Medulla oblongata (tissue), 1 donor: ENCODE results near the gene NMUR1.
"Not testable (repeated sequence)": the region's sequence is repeated elsewhere in the genome, so short reads cannot be mapped to it uniquely, and the experiment has no call there.

Experiments
- DNase-seq: peaks from one replicate; pipeline ENCODE4 v3.0.0-alpha.2; 2015; ENCODE audit errors: extremely low spot score

Gene NMUR1, protein sequence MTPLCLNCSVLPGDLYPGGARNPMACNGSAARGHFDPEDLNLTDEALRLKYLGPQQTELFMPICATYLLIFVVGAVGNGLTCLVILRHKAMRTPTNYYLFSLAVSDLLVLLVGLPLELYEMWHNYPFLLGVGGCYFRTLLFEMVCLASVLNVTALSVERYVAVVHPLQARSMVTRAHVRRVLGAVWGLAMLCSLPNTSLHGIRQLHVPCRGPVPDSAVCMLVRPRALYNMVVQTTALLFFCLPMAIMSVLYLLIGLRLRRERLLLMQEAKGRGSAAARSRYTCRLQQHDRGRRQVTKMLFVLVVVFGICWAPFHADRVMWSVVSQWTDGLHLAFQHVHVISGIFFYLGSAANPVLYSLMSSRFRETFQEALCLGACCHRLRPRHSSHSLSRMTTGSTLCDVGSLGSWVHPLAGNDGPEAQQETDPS

DNA sequence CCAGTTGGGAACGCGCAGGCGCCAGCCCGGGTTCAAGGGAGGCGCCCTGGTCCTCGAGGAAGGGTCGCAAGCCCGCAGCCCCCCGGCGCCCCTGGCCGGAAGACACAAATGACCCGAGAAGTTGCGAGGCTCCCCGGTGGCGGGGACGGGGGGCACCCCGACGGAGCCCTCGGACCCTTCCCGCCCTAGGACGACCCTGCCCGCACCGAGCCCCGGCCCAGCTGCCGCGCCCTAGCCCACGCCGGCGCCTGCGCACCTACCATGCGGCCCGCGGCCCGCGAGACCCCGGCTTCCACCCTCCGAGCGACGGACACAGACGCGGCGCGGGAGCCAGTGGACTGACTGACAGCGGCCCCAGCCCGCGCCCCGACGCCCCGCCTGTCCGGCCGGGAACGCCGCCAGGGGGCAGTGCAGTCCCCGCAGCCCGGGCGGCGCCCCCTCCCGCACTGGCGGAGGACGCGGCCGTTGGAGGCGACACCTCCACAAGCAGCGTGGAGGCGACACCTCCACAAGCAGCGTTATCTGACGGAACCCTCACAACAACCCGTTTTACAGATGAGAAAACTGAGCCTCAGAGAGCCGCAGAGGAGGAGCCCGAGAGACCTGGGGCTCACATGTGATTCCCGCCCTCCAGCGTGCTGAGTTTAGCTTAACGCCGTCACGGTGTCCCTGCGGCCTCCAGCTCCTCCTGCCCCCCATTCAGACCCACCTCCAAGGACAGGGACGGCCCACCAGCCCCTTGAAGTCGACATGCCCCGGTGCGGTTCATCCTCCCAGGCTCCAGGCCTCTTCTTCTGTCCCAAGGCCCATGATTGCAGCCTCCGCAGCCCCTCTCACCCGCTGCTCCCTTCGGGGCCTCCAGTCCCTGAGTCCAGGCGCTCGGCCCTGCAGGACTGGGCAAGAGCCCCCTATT is at the start of gene NMUR1:
NMUR1 (minus strand) TSS at position 347 of the 913 bp plus-strand sequence; CDS start at position 263, 84 bp downstream.
- no peak for DNase-seq

DNA sequence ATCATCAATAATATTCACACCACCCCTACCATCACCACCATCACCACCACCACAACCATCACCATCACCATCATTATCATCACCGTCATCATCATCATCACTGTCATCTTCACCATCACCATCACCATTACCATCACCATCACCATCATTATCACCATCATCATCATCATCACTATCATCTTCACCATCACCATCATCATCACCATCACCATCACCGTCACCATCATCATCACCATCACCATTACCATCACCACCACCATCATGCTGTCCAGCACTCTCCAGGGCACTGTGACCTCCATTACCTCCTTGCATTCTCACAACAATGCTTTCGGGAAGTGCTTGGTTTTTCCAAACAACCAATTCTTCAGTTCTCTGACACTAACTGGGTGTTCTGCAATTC is 49.3 kb upstream of the NMUR1 start:
- no peak for DNase-seq

DNA sequence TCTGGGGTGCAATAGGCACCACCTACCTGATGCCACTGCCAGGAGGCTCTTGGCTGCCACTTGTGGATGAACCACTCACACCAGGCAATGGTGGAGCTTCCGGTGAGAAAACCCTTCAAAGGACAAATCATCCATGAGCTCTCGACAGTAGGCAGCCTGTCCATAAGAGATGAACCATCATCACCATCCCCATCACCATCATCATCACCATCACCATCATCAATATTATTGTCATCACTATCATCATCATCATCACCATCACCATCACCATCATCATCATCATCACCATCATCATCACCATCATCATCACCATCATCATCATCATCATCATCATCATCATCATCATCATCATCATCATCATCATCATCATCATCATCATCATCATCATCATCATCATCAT is 48.4 kb upstream of the NMUR1 start:
- DNase-seq, result not testable (repeated sequence)

DNA sequence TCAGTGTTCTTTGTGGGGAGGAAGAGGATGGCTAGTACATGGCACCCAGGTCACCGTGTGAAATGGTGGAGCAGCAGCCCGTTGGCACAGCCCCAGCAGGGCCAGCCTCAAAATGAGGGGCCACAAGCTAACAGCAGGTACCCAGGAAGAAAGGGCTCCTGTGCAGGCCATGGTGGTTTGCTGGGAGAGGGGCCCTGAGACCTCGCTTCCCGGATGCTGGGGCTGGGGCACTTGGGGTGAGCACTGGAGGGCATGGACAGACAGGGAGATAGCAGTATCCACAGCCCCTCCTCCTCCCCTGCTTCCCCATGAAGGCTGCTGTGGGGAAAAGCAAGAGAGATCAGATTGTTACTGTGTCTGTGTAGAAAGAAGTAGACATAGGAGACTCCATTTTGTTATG is 46.2 kb upstream of the NMUR1 start:
- no peak for DNase-seq

DNA sequence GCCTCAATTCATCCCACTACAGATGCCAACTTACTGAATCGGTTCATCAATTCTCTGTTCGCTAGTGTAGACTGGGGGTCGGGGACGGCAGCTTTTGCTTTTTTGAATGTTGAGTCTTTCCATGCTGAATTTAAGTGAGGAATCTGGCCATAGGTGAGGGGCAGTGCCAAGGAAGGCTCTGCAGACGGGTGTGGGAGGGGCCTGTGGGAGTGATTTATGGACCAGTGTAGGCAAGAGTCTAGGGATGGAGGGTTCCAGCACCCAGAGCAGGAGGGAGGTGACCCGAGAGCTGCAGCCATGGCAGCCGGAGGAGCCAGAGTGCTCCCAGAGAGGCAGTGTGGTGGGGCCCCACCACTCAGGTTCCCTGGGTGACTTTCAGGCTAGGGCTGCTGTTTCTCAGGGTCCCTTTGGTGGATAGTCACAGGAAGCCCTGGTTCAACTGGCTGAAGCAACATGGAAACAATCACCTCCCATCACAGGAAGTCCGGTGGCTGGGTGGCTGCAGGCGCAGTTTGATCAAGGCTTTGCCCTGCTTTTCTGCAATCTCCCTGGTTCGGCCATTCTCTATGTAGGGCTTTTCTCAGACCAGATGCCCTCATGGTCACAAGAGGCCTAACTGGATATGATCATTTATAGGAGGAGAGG is 45.5 kb upstream of the NMUR1 start:
- DNase-seq, result no peak

DNA sequence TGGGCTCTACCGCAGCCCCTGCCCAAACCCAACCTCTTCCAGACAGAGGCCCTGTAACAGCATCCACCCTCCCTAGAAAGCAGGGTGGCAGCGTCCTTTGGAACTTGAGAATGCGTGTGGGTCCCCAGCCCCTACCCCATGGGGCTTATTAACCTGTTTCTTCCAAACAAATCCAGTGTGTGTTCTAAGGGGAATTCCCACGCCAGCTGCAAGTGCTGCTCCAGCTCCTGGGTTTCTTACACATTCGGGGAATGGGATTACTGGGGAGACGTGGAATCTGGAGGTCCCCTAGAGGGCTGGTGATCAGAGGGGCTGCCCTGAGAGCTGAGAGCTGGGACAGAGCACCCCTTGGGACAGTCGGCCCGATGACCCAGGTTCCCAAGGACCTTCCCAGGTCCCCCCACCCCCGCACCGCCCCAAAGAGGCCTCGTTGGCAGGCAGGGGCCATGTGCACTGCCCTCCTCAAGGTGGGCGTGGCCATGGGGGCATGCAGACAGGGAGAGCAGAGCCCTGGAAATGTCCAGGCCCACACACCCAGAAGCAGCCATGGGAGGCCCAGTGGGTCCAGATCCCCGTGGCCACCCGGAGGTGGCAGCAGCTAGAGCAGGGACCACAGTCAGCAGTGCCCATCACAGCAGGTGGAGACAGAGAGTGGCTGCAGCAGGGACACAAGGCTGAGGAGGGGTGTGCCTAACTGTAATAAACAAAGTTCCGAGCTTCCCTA is 43.6 kb upstream of the NMUR1 start:
- no peak for DNase-seq

DNA sequence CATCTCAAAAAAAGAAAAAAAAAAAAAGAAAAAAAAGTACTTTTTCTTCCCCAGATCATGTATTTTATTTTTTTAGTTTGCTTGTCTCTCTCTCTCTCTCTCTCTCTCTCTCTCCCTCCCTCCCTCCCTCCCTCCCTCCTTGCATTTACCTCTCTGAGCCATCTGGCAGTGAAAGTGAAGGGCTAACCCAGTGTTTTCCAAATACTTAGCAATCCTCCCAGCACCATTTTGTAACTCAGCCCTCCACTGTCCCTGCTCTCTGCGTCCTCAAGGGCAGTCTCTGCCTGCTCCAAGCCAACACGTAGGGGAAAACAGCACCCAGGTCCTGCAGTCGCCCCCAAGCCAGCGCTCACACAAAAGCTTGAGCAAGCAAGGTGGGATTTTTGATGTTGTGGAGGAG is 42.9 kb upstream of the NMUR1 start:
- no peak for DNase-seq

DNA sequence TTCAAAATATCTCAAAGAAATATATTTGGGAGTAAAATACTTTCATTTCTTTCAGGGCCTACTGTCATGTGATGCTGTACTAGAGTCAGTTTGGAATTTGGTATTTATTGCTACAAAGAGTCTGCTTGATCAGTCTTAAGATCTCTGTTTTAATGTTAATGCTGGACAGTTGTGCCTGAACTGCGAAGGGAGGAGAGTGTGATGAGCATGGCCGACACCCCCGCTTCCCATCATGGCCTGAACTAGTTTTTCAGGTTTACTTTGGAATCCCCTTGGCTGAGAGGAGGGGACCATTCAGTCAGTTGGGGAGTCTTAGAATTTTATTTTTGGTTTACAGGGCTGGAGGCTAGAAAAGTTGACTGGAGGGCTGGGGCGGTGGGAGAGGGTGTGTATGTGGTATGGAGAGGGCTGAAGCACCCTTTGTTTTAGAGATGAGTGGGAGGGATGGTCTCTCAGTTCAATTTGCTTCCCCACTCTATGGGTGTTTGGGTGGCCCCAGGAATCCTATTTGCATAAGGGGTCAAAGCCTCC is 41.5 kb upstream of the NMUR1 start:
- no peak for DNase-seq

DNA sequence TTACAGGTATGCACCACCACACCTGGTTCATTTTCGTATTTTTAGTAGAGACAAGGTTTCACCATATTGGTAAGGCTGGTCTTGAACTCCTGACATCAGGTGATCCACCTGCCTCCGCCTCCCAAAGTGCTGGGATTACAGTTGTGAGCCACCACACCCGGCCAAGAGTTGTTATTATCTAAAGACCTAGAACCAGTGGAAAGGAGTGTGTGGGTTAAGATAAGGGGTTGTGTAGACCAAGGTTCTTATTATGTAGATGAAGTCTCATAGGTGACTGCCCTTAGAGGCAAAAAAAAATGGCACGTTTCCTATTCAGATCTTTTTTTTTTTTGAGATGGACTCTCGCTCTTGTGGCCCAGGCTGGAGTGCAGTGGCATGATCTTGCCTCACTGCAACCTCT is 40.7 kb upstream of the NMUR1 start:
- DNase-seq, result not testable (repeated sequence)

DNA sequence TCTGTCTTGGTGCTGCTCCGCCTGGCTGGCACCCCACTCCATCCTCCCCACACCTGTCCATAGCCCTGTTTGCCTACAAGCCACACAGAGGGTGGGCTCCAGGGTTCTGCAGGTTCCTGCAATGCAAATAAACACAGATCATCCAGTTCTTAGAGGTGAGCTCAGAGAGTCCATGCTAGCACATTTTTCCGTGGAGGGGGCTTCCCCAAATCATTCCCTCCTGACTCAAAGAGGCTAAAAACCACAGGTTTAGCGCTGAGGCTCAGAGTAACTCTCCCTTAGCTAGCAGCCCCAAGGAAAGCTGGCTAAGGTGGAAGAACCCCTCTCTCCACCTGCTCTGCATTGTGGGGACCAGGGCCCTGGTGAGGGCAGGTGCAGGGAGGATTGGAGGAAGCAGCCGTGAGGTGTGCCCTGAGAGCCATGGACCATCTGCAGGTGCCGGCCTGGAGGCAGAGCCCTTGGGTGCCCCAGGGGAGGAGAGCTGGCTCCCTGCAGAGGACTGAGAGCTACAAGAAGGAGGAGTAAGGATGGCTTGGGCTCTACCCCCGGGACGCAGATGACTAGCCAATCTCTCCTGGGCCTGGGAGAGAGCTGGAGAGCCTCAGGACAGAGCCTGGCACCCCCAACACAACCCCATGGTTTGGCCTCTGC is 38.7 kb upstream of the NMUR1 start:
- no peak for DNase-seq

DNA sequence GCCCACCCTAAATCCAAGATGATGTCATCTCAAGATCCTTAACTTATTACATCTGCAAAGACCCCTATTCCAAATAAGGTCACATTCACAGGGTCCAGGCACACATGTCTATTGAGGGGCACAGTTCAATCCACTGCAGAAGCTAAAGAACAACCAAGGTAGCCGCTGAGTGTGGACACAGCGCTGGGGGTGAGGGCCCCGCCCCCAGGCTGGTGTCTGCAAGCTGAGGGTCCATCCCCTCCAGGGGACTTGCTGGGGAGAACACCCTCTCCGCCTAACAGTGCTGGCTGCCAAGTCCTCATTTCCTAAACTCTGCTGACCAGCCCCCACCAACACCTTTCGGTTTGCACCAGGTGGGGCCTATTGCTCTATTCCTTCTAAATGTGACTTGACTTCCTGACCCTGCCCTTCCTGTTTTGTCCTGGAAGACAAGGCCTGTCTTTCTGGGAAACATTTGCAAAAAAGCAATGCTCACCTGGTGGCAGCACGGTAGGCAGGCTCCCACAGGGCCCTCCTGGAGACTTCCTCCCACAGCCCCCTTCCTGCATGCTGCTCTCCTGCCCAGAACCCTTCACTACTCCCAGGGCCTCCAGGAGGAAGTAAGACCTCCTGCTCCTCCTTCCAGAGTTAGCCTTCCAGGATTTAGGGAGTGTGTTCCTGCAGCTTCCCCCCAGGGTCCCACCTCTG is 38.0 kb upstream of the NMUR1 start:
- no peak for DNase-seq

DNA sequence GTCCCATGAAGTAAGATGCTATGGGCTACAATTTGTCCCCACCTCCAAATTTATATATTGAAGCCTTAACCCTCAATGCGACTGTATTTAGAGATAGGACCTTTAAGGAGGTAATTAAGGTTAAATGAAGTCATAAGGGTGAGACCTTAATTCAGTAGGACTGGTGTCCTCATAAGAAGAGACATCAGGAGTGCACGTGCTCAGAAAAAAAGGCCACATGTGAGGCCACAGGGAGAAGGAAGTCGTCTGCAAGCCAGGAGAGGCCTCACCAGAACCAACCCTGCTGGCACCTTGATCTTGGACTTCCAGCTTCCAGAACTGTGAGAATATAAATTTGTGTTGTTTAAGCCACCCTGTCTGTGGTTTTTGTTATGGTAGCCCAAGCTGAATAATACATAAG is 36.9 kb upstream of the NMUR1 start:
- no peak for DNase-seq

DNA sequence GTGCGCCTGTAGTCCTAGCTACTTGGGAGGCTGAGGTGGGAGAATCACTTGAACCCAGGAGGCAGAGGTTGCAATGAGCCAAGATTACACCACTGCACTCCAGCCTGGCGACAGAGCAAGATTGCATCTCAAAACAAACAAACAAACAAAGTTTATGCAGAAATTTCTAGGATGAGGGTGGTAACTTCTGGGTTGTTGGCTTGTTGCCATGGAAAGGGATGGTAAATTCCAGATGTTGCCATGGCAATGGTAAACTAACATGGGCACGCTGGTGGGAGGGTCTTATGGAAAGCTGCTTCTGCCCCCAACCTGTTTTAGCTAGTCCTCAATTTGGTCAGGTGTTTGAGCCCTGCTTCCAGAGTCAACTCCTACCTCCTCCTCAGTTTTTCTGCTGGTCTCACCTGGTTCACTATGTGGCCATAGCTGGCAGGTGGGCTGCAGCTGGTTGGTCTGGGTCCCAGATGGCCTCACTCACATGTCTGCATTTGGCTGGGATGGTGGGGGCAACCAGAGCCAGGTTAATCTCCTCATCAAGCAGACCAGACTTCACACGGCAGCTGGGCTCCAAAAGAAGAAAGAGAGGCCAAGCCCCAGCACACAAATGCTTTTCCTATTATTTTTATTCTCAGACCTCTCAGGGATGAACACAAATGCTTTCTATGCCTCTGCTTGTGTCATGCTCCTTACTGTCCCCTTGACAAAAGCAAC is 35.8 kb upstream of the NMUR1 start:
- no peak for DNase-seq

DNA sequence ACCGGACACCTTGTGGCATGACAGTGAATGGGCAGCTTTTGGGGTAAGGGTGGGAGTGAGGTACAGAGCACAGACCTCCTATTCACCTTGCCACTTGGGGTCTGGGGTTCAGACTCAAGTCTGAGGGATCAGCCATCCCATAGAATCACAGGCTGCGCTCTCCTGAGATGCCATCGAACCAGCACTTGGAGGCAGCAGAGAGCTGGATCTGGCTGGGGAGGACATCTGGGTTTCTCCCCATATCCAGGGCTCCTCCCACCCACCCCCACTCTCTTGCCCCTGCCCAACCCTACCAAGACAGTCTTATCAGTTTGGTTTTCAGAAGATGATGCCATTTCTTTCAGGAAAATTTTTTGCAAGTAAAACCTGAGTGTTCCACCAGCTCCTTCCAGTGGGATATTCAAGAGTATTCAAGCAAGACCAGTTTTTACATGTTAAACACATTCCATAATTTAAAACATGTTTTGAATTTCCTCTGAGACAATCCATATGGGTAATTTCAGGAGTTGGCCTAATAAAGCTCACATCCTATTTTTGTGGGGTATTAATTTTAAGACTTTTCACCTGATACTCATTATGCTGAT is 33.2 kb upstream of the NMUR1 start:
- peak; percentile 88 for DNase-seq

DNA sequence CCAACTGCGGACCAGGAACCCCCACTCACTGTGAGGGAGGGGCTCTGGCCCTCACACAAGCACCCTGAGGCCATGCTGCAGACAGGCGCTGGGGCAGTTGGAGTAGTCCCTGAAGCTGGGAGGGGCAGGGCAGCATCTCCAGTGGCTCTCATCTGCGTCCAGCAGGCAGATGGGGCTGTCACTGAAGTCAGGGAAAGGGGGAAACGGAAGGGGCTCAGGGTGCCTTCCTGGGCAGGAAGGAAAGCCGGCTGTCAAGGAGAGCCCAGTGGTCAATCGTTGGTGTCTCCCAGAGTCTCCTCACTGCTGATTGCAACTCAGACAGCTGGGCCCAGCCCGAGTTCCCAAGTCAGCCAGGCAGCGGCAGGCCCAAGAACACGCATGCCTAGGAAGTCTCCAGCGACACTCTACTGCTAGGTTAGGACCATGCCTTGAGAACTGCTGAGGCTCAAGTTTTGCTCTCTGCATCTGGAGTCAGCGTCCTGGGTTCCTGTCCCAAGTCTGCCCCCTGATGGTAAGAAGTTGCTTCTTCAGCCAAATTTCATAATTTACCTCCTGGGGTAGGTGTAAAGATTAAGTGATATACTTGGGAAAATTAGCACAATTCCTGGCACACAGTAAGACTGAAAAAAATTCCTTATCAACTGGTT is 27.4 kb upstream of the NMUR1 start:
- peak; percentile 90 for DNase-seq

DNA sequence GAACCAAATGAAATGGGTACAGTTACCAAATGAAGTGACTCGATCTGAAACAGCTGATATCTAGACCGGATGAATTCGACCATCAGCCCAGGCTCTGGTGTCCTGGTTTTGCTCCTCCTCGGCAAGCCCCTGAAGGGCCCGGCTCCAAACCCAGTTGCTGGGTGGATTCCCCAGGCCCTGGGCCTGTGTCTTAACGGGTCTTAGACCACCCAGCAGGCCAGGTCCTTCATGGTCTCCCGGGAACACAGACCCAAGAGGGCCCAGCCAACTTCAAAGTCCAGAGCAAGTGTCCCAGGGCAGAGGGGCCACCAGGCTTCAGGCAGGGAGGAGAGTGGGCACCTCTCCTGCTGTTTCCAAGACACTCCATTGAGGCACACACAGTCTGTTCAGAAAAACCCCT is 26.7 kb upstream of the NMUR1 start:
- DNase-seq, result no peak

DNA sequence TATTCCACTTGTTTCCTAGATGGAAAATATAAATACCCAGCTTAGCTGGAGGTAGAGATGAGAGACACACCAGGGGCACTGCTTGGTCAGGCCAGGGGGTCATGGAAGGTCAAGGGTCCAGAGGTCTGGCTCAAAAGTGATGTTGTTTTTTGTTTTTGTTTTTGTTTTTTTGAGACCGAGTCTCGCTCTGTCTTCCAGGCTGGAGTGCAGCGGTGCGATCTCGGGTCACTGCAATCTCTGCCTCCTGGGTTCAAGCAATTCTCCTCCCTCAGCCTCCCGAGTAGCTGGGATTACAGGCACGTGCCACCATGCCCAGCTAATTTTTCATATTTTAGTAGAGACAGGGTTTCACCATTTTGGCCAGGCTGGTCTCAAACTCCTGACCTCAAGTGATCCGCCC is 26.3 kb upstream of the NMUR1 start:
- not testable (repeated sequence) for DNase-seq

DNA sequence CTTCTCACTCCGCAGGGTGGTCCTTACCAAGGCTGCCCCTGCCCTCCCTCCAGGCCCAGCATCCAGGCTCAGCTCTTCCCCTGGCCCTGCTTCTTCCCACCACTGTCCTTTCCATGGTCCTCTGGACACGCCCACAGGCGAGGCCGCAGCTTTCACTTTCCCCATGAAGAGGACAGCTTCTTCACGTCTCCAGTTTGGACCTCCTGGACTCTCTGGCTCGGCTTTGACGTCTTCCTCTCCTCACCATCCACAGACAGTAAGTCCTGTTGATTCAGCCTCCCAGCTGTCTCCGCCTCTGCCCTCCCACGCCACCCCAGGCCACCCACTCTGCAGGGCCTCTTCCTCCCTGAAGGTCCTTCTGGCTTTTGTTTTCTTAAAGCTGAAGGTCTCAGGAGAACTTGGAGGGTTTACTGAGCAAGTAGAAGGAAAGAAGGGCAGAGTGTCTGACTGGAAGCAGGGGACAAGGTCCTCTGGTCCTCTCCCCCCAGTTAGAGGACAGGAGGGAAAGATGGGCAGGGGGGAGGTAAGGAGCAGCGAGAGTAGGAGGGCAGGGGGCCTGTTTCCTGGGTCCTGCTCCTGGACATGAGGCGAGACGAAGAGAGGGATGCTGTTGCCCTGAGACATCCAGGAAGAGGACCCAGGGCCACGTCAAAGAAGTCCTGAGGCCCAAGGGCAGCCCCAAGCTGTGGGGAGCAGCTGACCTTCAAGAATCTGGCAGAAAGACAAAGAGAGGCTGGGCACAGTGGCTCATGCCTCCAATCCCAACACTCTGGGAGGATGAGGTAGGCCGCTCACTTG is 24.7 kb upstream of the NMUR1 start:
- DNase-seq, result peak; percentile 30
